ENCODE results near the gene LORICRIN.

LORICRIN gene

GRCh38 chr1:153259387-153259786 lies at the start of gene LORICRIN:
Gene LORICRIN, plus strand, starts transcription at chr1:153259687. Its CDS starts 1,263 bp downstream, at chr1:153260950.
- no peak for TF ChIP-seq CTCF (IDR thresholded peaks at IDR 0.05; ENCODE audit: low read depth, low read length, missing control alignments)
- no peak within 1 kb of the TSS for H3K27ac ChIP-seq
- in situ Hi-C loops (cut with HindIII; ENCODE audit: low pct_ligation_motif_present, low sequenced_read_pairs), result no loop called here
- H3K27me3 ChIP-seq (replicated peaks), result peaks cover 34% of the 10 kb centered on the region
- no peak within 1 kb of the TSS for H3K4me3 ChIP-seq (ENCODE audit: low read depth, low read length)
- DNase-seq, result no peak
- no peaks in the 10 kb centered on the region for H3K36me3 ChIP-seq (replicated peaks)

GRCh38 chr1:153210206-153210605 lies 49.3 kb upstream of the LORICRIN start:
- Histone ChIP-seq H3K27ac (no peak overlapping the region), H3K27me3 (replicated peaks) (no peaks in the 10 kb centered on the region), H3K4me3 (ENCODE audit: low read depth, low read length) (no peak overlapping the region), H3K36me3 (replicated peaks) (no peaks in the 10 kb centered on the region)
- in situ Hi-C loops (cut with HindIII; ENCODE audit: low pct_ligation_motif_present, low sequenced_read_pairs), result no loop called here
- TF ChIP-seq CTCF (IDR thresholded peaks at IDR 0.05; ENCODE audit: low read depth, low read length, missing control alignments), result no peak
- DNase-seq, result no peak

- in situ Hi-C loops (cut with HindIII; ENCODE audit: low pct_ligation_motif_present, low sequenced_read_pairs), result no loop called here
- Histone ChIP-seq H3K27ac (no peak overlapping the region), H3K27me3 (replicated peaks) (no peaks in the 10 kb centered on the region), H3K4me3 (ENCODE audit: low read depth, low read length) (no peak overlapping the region), H3K36me3 (replicated peaks) (no peaks in the 10 kb centered on the region)
- no peak for DNase-seq
- TF ChIP-seq CTCF (IDR thresholded peaks at IDR 0.05; ENCODE audit: low read depth, low read length, missing control alignments), result no peak
Observed at GRCh38 chr1:153212201-153212600, 47.3 kb upstream of the LORICRIN start.

- no peak for DNase-seq
- no peaks in the 10 kb centered on the region for H3K36me3 ChIP-seq (replicated peaks)
- H3K27me3 ChIP-seq (replicated peaks), result no peaks in the 10 kb centered on the region
- no peak for TF ChIP-seq CTCF (IDR thresholded peaks at IDR 0.05; ENCODE audit: low read depth, low read length, missing control alignments)
- H3K4me3 ChIP-seq (ENCODE audit: low read depth, low read length), result no peak overlapping the region
- H3K27ac ChIP-seq, result no peak overlapping the region
- in situ Hi-C loops (cut with HindIII; ENCODE audit: low pct_ligation_motif_present, low sequenced_read_pairs), result no loop called here
Observed at GRCh38 chr1:153213519-153213918, 46.0 kb upstream of the LORICRIN start.

- no peaks in the 10 kb centered on the region for H3K27me3 ChIP-seq (replicated peaks)
- no peak for DNase-seq
- no peaks in the 10 kb centered on the region for H3K36me3 ChIP-seq (replicated peaks)
- in situ Hi-C loops (cut with HindIII; ENCODE audit: low pct_ligation_motif_present, low sequenced_read_pairs), result no loop called here
- no peak for TF ChIP-seq CTCF (IDR thresholded peaks at IDR 0.05; ENCODE audit: low read depth, low read length, missing control alignments)
- H3K4me3 ChIP-seq (ENCODE audit: low read depth, low read length), result no peak within 1 kb of the TSS
- H3K27ac ChIP-seq, result no peak within 1 kb of the TSS
Observed at GRCh38 chr1:153217212-153217611, 42.3 kb upstream of the LORICRIN start, which contains the start of gene PRR9. Gene PRR9, plus strand, starts transcription at chr1:153217584. Its CDS starts 561 bp downstream, at chr1:153218145.

GRCh38 chr1:153217744-153218416 lies 41.6 kb upstream of the LORICRIN start:
- no peaks in the 10 kb centered on the region for H3K27me3 ChIP-seq (replicated peaks)
- no peak overlapping the region for H3K4me3 ChIP-seq (ENCODE audit: low read depth, low read length)
- H3K27ac ChIP-seq, result no peak overlapping the region
- H3K36me3 ChIP-seq (replicated peaks), result no peaks in the 10 kb centered on the region
- TF ChIP-seq CTCF (IDR thresholded peaks at IDR 0.05; ENCODE audit: low read depth, low read length, missing control alignments), result no peak
- in situ Hi-C loops (cut with HindIII; ENCODE audit: low pct_ligation_motif_present, low sequenced_read_pairs), result no loop called here
- DNase-seq, result no peak

All from brain microvascular endothelial cell (primary cell).